Coronary artery (tissue), 2 donors: ENCODE measurements around the gene SPOP.
A peak's percentile ranks its signal among the peaks of the same experiment; 100 is the strongest.

Experiments used
- DNase-seq: peaks from one replicate; pipeline ENCODE4 v3.0.0-alpha.2; 2017; ENCODE audit warnings: low spot score
- H3K27ac ChIP-seq, 2 donors: fragments of 200-600 bp; sonication (generic); one replicate each; pipeline ENCODE4 v1.5.1; 2016 to 2019
- H3K4me3 ChIP-seq: fragments of 200-600 bp; sonication (generic); 2 replicates; pipeline ENCODE4 v1.5.1; 2016; ENCODE audit warnings: mild to moderate bottlenecking, moderate library complexity
- TF ChIP-seq, protein P1 (sequence below): fragments of 200-600 bp; sonication (generic); IDR thresholded peaks from one replicate; pipeline ENCODE4 v1.5.1; 2019; ENCODE audit warnings: antibody characterized with exemption

The SPOP gene

DNA sequence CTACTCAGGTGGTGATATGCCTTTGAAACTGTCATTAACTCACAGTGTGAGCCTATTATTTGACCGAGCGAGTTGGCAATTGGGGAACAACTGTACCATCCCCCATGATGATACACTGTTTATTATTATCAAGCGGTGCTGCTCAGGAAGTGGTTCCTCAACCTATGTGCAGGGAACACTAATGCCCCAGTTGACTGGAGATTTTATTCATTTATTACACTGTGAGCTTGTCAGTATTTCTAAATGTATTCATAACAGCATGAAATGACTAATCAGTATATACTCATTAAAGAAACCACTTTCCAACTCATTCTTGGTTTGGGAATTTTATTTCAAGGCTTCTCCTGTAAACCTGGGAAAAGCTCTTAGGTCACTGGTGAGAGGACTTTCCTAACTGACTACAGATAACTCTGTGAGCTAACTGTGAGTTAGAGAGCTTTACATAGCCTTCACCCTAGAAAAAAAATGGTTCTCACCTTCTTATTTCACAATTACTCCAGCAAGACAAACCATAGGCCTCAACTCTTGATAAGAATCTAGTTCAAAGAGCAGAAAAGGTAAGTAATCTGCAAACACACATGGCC, 59.8 kb downstream of the SPOP start:
- H3K27ac ChIP-seq = peak overlapping the region; percentile 56 to 89
- TF ChIP-seq, protein P1, sequence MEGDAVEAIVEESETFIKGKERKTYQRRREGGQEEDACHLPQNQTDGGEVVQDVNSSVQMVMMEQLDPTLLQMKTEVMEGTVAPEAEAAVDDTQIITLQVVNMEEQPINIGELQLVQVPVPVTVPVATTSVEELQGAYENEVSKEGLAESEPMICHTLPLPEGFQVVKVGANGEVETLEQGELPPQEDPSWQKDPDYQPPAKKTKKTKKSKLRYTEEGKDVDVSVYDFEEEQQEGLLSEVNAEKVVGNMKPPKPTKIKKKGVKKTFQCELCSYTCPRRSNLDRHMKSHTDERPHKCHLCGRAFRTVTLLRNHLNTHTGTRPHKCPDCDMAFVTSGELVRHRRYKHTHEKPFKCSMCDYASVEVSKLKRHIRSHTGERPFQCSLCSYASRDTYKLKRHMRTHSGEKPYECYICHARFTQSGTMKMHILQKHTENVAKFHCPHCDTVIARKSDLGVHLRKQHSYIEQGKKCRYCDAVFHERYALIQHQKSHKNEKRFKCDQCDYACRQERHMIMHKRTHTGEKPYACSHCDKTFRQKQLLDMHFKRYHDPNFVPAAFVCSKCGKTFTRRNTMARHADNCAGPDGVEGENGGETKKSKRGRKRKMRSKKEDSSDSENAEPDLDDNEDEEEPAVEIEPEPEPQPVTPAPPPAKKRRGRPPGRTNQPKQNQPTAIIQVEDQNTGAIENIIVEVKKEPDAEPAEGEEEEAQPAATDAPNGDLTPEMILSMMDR = no peak
- no peak for DNase-seq

DNA sequence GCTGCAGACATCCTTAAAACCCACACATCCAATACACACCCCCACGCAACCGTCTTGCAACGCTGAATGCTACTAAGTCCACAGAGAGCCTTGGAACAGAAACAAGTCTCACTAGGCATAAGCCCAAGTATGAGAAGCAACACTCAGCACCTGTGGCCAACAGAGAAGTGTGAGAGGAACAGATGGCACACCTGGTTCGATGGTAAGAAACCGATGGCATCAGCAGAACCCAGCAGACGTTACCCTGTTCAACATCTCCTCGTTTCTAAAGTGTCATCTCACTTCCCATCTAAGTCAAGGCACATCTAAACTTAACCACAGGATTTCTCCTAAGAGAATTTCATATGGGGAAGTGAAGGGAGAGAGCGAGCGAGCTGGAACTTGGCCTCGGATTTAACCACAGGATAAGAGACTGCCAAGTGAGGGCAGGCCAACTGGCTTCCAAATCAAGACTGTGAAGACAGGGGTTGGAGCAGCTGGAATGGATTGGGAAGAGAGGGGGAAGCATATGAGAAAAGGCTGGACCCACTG, 61.2 kb downstream of the SPOP start:
- Histone ChIP-seq H3K27ac (peak overlapping the region; percentile 56 to 89), H3K4me3 (peak overlapping the region; percentile 47)
- peak; percentile 81 for DNase-seq
- TF ChIP-seq, protein P1 = no peak

More for the DNA sequence above, 59.8 kb downstream of the SPOP start:
- H3K4me3 ChIP-seq = no peak overlapping the region

DNA sequence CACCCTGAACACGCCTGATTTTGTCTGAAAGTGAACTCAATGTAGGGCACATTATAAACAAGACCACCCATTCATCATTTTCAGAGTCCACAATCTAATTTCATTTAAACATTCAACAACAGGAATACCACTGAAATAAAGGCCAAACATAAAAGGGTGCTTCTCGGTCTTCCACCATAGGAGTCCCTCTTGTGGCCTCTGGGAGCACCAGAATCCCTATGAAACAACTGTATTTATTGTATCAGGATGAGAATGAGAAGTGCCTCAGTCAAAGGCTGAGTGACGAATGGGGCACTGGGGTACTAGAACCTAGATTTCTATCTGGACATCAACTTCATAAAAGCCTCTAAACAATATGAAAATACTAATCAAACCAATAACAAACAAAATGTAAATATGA, 61.8 kb downstream of the SPOP start:
- TF ChIP-seq, protein P1 = no peak
- peak overlapping the region; percentile 56 to 89 for H3K27ac ChIP-seq

DNA sequence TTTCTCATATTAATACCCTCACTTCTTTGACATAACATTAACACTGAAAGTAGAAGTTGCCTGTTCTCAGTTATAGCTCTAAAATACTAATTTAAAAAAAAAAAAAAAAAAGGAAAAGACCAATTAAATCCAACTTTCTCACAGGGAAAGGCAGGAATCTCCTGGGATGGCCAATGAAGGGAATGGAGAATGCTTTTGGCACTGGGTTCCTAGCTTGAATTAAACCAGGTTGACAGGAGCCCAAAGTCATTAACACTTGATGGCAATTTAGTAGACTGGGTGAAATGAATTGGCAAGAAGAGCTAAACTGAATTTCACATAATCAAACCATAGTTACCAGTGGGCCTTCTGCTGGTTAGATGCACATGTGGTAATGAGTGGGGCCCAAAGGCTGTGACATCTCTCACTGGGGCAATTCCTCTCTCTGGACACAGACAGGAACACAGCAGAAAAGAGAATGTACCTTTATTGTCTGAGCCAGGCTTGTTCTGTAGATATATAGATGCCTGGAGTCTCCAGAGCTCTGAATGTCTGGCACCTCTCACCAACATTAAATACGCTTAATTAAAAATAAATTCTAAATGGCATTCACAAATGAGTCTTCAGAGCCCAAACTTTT, 64.6 kb downstream of the SPOP start:
- peak overlapping the region; percentile 13 to 43 for H3K27ac ChIP-seq

More for the DNA sequence above, 61.8 kb downstream of the SPOP start:
- H3K4me3 ChIP-seq = peak overlapping the region; percentile 47
- no peak for DNase-seq

DNA sequence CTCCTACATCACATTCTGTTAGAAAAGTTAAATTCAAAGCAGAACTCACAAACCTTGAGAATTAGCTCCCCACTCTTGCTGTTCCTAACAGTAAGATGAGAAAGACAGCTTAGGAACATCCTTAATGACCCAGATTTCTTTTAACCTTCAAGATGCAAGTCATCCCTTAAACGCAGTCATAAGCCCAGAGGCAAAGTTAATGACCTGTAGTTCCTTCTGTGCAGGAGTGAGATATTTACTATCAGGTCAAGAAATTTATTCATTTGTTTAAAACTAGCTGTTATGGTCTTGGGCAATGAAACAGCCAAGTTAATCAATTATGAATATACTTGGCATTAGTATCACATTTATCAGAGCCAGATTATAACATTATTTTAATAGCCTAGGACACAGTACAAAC, 65.2 kb downstream of the SPOP start:
- peak overlapping the region; percentile 6 to 40 for H3K27ac ChIP-seq
- no peak overlapping the region for H3K4me3 ChIP-seq
- no peak for DNase-seq
- TF ChIP-seq, protein P1 = no peak

More for the DNA sequence above, 64.6 kb downstream of the SPOP start:
- H3K4me3 ChIP-seq = no peak overlapping the region
- no peak for DNase-seq
- TF ChIP-seq, protein P1 = no peak

DNA sequence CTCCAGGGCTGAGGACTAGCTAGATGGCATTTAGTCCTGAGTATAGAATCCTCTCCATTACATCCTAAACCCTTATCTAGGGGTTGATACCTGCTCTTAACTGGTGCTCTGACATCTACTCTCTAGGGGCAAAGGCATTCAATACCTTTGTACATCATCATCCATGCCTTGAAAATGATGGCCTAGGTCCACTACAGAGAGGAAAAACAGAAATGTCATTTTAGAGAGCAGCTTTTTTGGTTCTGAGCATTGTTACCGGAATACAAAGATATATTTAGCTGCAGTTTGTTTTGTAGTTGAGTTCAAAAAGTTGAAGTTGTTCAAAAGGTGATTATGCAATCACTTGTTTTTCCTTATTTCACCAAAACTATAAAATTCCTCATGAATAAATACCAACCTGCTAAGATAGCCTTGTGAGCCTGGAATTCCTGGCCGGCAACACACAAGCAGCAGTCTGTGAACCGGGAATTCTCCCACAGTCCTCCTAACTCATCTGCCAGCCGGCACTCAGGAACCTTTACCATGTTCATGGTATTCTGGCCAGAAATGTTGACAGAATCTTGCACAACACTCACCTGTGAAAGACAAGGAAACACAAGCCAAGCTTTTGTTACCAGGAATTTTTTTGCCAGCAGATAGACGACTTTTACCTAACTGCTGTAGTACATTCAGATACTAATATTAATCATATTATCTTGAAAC, 66.9 kb downstream of the SPOP start:
- TF ChIP-seq, protein P1 = no peak
- H3K4me3 ChIP-seq = no peak overlapping the region
- H3K27ac ChIP-seq = peak overlapping the region; percentile 40 to 54
- no peak for DNase-seq
